Upper lobe of left lung (tissue), 4 donors: ENCODE measurements around the gene PDE11A.

Source experiments
- EP300 ChIP-seq, 4 donors: sonication (generic); formaldehyde crosslinking; IDR thresholded peaks; one replicate each; pipeline ENCODE4 v1.5.1; 2017; ENCODE audit warnings: antibody characterized with exemption in 4 of 4, control low read depth in 2 of 4
- POLR2A ChIP-seq, 4 donors: fragments of 450-650 bp; IDR thresholded peaks; one replicate each; pipeline ENCODE4 v1.5.1; 2016 to 2017; ENCODE audit warnings: antibody characterized with exemption in 4 of 4, mild to moderate bottlenecking in 2 of 4
- POLR2AphosphoS5 ChIP-seq, 2 donors: sonication (generic); formaldehyde crosslinking; IDR thresholded peaks; one replicate each; pipeline ENCODE4 v1.5.1; 2017; ENCODE audit warnings: antibody characterized with exemption in 2 of 2
- TF ChIP-seq, protein P1 (sequence below), 6 experiments: fragments of 450-650 bp in 4 of 6; fragments of 200-600 bp in 2 of 6; sonication (generic) in 2 of 6; IDR thresholded peaks; one replicate each; pipeline ENCODE4 v1.5.1; 2016 to 2019; ENCODE audit warnings: antibody characterized with exemption in 6 of 6

DNA sequence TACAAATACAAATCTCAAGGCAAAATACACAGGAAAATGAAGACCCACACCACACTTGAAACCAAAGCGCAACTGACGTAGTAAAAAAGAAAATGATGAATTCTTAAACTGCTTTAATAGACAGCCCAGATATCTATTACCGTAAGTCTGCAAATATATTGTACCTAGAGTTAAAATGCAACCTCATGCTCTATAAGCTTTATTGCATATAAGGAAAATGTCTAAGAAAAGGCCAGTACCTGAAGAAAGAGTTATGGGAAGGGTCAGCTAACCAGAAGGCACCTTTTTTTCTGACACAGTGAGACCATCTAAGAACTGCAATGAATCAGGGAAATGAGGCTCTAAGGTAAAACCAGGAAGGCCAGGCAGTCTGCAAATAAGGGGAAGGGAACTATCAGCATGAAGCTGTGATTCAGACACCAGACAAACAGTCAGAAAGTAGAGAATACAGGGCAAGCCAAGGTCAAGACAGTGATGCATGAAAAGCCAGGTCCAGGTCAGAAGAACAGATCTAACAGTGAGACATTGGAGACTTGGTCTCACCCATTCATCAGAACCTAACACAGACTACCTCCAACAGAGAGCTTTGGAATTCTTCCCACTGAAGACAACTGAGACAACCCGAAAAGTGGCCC lies 46.9 kb downstream of the PDE11A start:
- TF ChIP-seq, protein P1, sequence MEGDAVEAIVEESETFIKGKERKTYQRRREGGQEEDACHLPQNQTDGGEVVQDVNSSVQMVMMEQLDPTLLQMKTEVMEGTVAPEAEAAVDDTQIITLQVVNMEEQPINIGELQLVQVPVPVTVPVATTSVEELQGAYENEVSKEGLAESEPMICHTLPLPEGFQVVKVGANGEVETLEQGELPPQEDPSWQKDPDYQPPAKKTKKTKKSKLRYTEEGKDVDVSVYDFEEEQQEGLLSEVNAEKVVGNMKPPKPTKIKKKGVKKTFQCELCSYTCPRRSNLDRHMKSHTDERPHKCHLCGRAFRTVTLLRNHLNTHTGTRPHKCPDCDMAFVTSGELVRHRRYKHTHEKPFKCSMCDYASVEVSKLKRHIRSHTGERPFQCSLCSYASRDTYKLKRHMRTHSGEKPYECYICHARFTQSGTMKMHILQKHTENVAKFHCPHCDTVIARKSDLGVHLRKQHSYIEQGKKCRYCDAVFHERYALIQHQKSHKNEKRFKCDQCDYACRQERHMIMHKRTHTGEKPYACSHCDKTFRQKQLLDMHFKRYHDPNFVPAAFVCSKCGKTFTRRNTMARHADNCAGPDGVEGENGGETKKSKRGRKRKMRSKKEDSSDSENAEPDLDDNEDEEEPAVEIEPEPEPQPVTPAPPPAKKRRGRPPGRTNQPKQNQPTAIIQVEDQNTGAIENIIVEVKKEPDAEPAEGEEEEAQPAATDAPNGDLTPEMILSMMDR (IDR thresholded peaks at IDR 0.05): no peak
- TF ChIP-seq POLR2AphosphoS5 (IDR thresholded peaks at IDR 0.05) (no peak), POLR2A (IDR thresholded peaks at IDR 0.05) (no peak), EP300 (IDR thresholded peaks at IDR 0.05) (no peak)
